ENCODE data around the gene CNTN1. TPM values are rescaled to one million over a fixed set of nuclear protein-coding genes. Genes with fewer than 3 reads are reported as not detected.

CNTN1 gene
- total RNA-seq, 1 experiment from 2014 or later, result 3.0 TPM

DNA sequence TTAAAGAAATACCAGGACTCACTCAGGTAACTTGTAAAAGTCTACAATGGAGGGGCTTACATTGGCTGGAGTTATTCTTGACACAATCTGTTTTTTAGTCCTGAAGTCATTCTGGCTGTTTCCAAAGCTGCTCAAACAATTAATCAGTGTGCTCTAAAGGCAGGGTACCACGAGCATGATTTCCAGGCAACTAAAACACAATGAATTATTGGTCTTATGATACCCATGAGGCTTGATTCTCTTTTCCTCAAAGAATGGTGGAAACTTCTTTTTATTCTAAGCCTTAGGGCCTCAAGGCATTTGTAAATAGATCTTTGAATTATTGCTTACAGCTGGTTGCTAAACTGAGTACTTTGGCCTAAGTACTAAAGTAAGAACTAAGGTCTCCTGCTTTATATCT is 296.1 kb downstream of the CNTN1 start:
- Histone ChIP-seq H3K4me3 (replicated peaks in 1 of 2; ENCODE audit: low read depth in 1 of 2, low read length in 2 of 2) (no peak overlapping the region), H3K9me2 (ENCODE audit: insufficient read depth) (no peaks in the 10 kb centered on the region), H3K27ac (ENCODE audit: low read depth, low read length) (no peak overlapping the region), H3K36me3 (ENCODE audit: control insufficient read depth in 1 of 2, insufficient read depth in 2 of 2, low read length in 2 of 2) (no peaks in the 10 kb centered on the region), H2AFZ (ENCODE audit: low read depth, low read length, poor library complexity, severe bottlenecking) (no peak overlapping the region), H3K4me2 (ENCODE audit: low read length) (no peak overlapping the region), H3K9ac (ENCODE audit: low read length) (no peak overlapping the region), H3K4me1 (ENCODE audit: control insufficient read depth in 1 of 2, insufficient read depth in 2 of 2, low read length in 2 of 2) (no peaks in the 10 kb centered on the region), H4K20me1 (ENCODE audit: insufficient read depth) (no peaks in the 10 kb centered on the region), H3K9me3 (ENCODE audit: control insufficient read depth in 1 of 2, insufficient read depth in 1 of 2, low read depth in 1 of 2, low read length in 2 of 2) (no peaks in the 10 kb centered on the region), H3K79me2 (ENCODE audit: insufficient read depth, low read length) (no peaks in the 10 kb centered on the region), H3K27me3 (ENCODE audit: insufficient read depth, low read length) (no peaks in the 10 kb centered on the region)
- ChIA-PET RAD21 (ENCODE audit: low non-redundant PET in 1 of 2, low total read pairs in 2 of 2, uncharacterized antibody in 2 of 2, unreplicated experiment in 2 of 2) (no interaction called here), CTCF (no interaction called here), POLR2A (no interaction called here)
- no peak for TF ChIP-seq TCF7L2 (IDR thresholded peaks at IDR 0.05; ENCODE audit: borderline replicate concordance, extremely low read depth, insufficient read depth, insufficient read length)
- no peak for TF ChIP-seq SP1 (IDR thresholded peaks at IDR 0.05; ENCODE audit: low read depth)
- no peak for TF ChIP-seq JUND (IDR thresholded peaks at IDR 0.05)
- TF ChIP-seq, protein P1, sequence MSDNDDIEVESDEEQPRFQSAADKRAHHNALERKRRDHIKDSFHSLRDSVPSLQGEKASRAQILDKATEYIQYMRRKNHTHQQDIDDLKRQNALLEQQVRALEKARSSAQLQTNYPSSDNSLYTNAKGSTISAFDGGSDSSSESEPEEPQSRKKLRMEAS (IDR thresholded peaks at IDR 0.05), result no peak
- no peak for TF ChIP-seq SIN3A (IDR thresholded peaks at IDR 0.05; ENCODE audit: low read depth)
- no peak for TF ChIP-seq EZH2 (IDR thresholded peaks at IDR 0.05)
- no peak for TF ChIP-seq RAD21 (IDR thresholded peaks at IDR 0.05; ENCODE audit: low read depth)
- no peak for TF ChIP-seq POLR2A (IDR thresholded peaks at IDR 0.05; ENCODE audit: borderline replicate concordance, extremely low read depth, insufficient read depth, insufficient read length)
- TF ChIP-seq CEBPB (IDR thresholded peaks at IDR 0.05; ENCODE audit: low read depth), result no peak
- no peak for TF ChIP-seq ZBTB33 (IDR thresholded peaks at IDR 0.05; ENCODE audit: extremely low read depth, insufficient replicate concordance, low read length)
- no peak for TF ChIP-seq ELF1 (IDR thresholded peaks at IDR 0.05; ENCODE audit: borderline replicate concordance, low read depth)
- ATAC-seq, result no peak
- intact Hi-C loops (cut with micrococcal nuclease), result no loop called here
- no peak for DNase-seq (ENCODE audit: low read depth, low spot score)
- BruUV-seq (replicated peaks), result no TSS peak

Data from HCT116 (cell line).